Transverse colon (tissue), 3 donors: ENCODE measurements around the gene DBNL.

ENCODE experiments used
- CTCF ChIP-seq, 5 experiments: fragments of 200-600 bp in 3 of 5; fragments of 450-650 bp in 2 of 5; sonication (generic) in 3 of 5; IDR thresholded peaks; 1 replicate in 2 of 5; 2 replicates in 3 of 5; pipeline ENCODE4 v1.5.1; 2016 to 2017; ENCODE audit warnings: antibody characterized with exemption in 5 of 5, inconsistent platforms in 3 of 5, mild to moderate bottlenecking in 2 of 5, moderate library complexity in 1 of 5
- EP300 ChIP-seq: sonication (generic); formaldehyde crosslinking; IDR thresholded peaks from one replicate; pipeline ENCODE4 v1.6.1; 2017; ENCODE audit warnings: antibody characterized with exemption, low read depth
- POLR2A ChIP-seq: fragments of 450-650 bp; IDR thresholded peaks from one replicate; pipeline ENCODE4 v1.6.1; 2016; ENCODE audit warnings: antibody characterized with exemption, mild to moderate bottlenecking, moderate library complexity

- no peak for TF ChIP-seq EP300
- no peak for TF ChIP-seq CTCF (IDR thresholded peaks at IDR 0.05)
- no peak for TF ChIP-seq POLR2A
These were observed 65.5 kb downstream of the DBNL start for GRCh38 chr7:44109991-44110390.
